ENCODE data around the gene NATD1.
A peak's percentile ranks its signal among the peaks of the same experiment; 100 is the strongest.

The NATD1 gene

GRCh38 chr17:21289902-21290571 lies 36.8 kb upstream of the NATD1 start:
- DNase-seq (ENCODE audit: low read depth): no peak

- no peak for DNase-seq (ENCODE audit: low read depth)
These were observed 36.1 kb upstream of the NATD1 start for GRCh38 chr17:21289175-21289901.

GRCh38 chr17:21288571-21289017 lies 35.4 kb upstream of the NATD1 start:
- DNase-seq (ENCODE audit: low read depth): no peak

GRCh38 chr17:21287703-21288449 lies 34.7 kb upstream of the NATD1 start:
- peak; percentile 94 for DNase-seq (ENCODE audit: low read depth)

GRCh38 chr17:21286909-21287702 lies 33.9 kb upstream of the NATD1 start:
- no peak for DNase-seq (ENCODE audit: low read depth)

GRCh38 chr17:21286066-21286770 lies 33.0 kb upstream of the NATD1 start:
- DNase-seq (ENCODE audit: low read depth): peak; percentile 94

- no peak for DNase-seq (ENCODE audit: low read depth)
These were observed 32.2 kb upstream of the NATD1 start for GRCh38 chr17:21285164-21286065.

GRCh38 chr17:21284319-21285163 lies 31.3 kb upstream of the NATD1 start, which contains the start of gene MAP2K3:
TSS of gene MAP2K3 (plus strand) at chr17:21284711. CDS start at chr17:21284921, 210 bp downstream.
- peak; percentile 97 for DNase-seq (ENCODE audit: low read depth)

GRCh38 chr17:21283482-21284318 lies 30.5 kb upstream of the NATD1 start:
- DNase-seq (ENCODE audit: low read depth): no peak

GRCh38 chr17:21282850-21283249 lies 29.6 kb upstream of the NATD1 start:
- DNase-seq (ENCODE audit: low read depth): no peak

- DNase-seq (ENCODE audit: low read depth): peak; percentile 96
These were observed 29.0 kb upstream of the NATD1 start for GRCh38 chr17:21282231-21282630.

GRCh38 chr17:21280081-21280518 lies 26.9 kb upstream of the NATD1 start:
- no peak for DNase-seq (ENCODE audit: low read depth)

GRCh38 chr17:21279582-21279981 lies 26.4 kb upstream of the NATD1 start:
- DNase-seq (ENCODE audit: low read depth): no peak

- no peak for DNase-seq (ENCODE audit: low read depth)
These were observed 26.0 kb upstream of the NATD1 start for GRCh38 chr17:21279198-21279535.

- no peak for DNase-seq (ENCODE audit: low read depth)
These were observed 25.4 kb upstream of the NATD1 start for GRCh38 chr17:21278450-21279197.

- DNase-seq (ENCODE audit: low read depth): no peak
These were observed 24.1 kb upstream of the NATD1 start for GRCh38 chr17:21277332-21277731.

GRCh38 chr17:21276264-21276588 lies 23.0 kb upstream of the NATD1 start:
- no peak for DNase-seq (ENCODE audit: low read depth)
